Fibroblast of the aortic adventitia (primary cell): Measurements from ENCODE around the gene NR1I3. TPM values are rescaled to one million over a fixed set of nuclear protein-coding genes. Genes with fewer than 3 reads are reported as not detected.
"Not testable (repeated sequence)": the region's sequence is repeated elsewhere in the genome, so short reads cannot be mapped to it uniquely, and the experiment has no call there.

ENCODE experiments used
- DNase-seq: peaks from one replicate; pipeline ENCODE4 v3.0.0-alpha.2; 2010; ENCODE audit warnings: low read depth
- H3K4me3 ChIP-seq: 2 replicates; pipeline ENCODE4 v1.5.1; 2011; ENCODE audit warnings: low read depth, mild to moderate bottlenecking, control low read depth, low read length, moderate library complexity
- total RNA-seq: library from RNA; depleted of rRNA; stranded (reverse); fragments of >200 nt; gene quantifications from 2 replicates; pipeline ENCODE4 v1.2.3, GENCODE V29; 2012; ENCODE audit warnings: low replicate concordance
- TF ChIP-seq, protein P1 (sequence below): IDR thresholded peaks from 2 replicates; pipeline ENCODE4 v1.5.1; 2011; ENCODE audit warnings: mild to moderate bottlenecking, low read length, control low read depth, inconsistent platforms; ENCODE audit not compliant: insufficient read depth

The NR1I3 gene
- total RNA-seq, 1 donor = not detected

DNA sequence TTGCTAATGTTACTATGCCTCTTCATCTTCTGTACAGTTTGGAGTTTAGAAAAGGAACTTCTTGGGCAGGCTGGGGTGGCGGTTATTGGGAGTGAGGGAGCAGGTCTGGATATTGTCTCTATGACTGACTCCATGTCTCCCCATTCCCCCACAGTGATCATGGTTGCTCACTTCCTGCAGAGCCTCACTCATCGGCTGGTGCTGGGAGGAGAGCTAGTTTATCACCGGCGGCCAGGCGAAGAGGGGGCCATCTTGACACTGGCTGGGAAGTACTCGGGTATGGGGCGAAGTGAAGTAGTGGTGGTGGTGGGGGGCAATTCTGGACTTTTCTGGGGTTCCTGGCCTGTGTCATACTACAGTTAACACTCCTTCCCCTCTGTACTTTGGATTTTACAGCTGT lies 10.0 kb downstream of the NR1I3 start:
- DNase-seq = no peak
- H3K4me3 ChIP-seq = no peak overlapping the region
- TF ChIP-seq, protein P1, sequence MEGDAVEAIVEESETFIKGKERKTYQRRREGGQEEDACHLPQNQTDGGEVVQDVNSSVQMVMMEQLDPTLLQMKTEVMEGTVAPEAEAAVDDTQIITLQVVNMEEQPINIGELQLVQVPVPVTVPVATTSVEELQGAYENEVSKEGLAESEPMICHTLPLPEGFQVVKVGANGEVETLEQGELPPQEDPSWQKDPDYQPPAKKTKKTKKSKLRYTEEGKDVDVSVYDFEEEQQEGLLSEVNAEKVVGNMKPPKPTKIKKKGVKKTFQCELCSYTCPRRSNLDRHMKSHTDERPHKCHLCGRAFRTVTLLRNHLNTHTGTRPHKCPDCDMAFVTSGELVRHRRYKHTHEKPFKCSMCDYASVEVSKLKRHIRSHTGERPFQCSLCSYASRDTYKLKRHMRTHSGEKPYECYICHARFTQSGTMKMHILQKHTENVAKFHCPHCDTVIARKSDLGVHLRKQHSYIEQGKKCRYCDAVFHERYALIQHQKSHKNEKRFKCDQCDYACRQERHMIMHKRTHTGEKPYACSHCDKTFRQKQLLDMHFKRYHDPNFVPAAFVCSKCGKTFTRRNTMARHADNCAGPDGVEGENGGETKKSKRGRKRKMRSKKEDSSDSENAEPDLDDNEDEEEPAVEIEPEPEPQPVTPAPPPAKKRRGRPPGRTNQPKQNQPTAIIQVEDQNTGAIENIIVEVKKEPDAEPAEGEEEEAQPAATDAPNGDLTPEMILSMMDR = no peak

DNA sequence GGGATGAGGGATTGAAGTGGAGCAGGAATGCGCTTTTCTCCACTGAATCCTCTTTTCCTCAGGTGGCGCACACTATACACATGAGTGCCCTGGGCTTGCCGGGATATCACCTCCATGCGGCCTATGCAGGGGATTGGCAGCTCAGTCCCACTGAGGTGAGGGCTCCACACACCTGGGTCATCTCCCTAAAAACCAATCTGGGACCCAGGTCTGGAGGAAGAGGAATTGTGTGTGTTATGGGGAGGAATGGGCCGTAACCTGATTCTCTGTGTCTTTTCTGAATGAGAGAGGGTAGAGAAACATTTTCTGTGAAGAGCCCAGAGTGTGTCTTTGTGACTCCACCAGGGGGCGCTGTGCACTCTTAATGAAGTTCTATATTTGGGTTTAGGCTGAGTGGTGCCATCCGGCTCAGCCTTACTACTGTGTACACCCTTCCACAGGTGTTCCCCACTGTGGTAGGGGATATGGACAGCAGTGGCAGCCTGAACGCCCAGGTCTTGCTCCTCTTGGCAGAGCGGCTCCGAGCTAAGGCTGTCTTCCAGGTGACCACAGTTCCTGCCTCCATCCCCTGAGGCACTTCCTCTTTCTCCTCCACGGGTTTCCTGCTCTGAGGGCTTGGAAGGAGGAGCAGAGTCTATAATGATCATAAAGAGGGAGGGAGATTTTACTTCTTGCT lies 10.7 kb downstream of the NR1I3 start:
- TF ChIP-seq, protein P1 = peak; percentile 72
- peak; percentile 82 for DNase-seq
- peak overlapping the region; percentile 98 for H3K4me3 ChIP-seq

DNA sequence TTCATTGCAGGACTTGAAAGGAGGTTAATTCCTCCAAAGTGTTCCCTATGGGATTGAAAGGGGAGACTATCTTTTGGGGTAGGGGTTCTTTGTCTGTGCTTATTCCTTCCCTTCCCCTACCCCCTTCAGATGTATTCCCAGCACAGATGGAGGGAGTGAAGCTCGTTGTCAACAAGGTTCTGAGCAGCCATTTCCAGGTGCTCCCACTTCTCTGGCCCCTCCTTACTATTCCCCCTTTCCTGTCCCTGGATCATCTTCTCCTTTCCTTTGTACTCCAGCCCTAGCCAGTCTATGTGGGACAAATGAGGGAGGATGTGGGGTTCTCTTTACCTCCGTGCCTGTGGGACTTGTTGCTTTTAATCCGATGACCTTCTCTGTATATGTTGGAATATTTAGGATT lies 11.2 kb downstream of the NR1I3 start:
- DNase-seq = no peak
- TF ChIP-seq, protein P1 = peak; percentile 1
- peak overlapping the region; percentile 98 for H3K4me3 ChIP-seq

DNA sequence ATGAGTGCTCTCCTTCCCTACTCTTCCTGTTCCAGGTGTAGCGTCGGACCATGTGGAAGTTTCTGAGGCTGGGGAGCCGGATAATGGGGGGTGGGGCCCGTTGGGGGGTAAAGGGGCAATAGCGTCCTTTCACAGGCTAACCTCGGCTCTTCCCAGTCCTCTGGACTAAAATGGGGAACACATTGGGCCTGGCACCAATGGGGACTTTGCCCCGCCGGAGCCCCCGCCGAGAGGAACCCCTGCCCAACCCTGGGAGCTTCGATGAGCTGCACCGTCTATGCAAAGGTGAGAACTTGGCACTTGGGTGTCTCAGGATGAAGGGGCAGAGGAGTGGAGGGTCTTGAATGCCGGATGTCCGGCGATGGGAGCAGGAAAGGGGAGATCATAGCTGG lies 11.7 kb downstream of the NR1I3 start:
- TF ChIP-seq, protein P1 = no peak
- DNase-seq = no peak
- peak overlapping the region; percentile 98 for H3K4me3 ChIP-seq

DNA sequence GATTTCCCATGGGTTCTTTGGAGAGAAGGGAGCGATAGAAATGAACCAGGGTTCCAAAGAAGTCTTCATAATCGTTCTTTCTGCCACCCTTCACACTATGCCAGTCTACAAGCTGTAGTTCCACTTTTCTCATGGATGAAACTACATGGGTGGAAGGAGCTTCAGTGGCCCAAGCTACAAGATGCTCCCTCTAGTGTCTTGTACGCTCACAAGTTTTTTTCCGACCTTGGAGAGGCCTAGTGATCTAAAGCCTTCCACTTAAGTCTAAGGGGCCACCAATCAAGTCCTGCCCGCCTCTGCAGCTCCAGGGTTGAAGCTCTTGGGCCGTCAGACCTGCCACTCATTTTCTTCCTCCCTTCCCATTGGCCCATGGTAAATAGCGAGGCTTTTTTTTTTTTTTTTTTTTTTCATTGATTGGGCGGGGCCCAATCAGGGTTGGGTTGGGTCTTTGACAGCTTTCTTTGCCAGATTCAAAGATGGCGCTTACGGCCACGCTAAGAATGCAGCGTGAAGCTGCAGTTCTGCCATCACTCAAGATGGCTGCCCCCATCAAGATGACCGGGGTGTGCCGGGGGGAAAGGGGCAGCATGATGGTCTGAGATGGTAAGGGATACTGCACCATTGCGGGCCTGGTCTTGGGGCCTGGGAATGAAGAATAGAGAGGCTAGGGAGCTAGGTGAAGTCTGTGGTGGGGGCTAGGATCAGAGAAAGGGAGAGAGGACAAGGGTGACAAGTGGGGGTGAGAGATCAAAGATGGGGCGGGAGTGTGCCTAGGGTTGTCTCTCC lies 12.3 kb downstream of the NR1I3 start, which contains the start of gene TOMM40L:
TSS of gene TOMM40L (plus strand) at position 527 of the 786 bp plus-strand sequence. CDS start 430 bp downstream, outside the sequence.
- TF ChIP-seq, protein P1 = peak; percentile 78
- peak; percentile 100 for DNase-seq
- peak within 1 kb of the TSS; percentile 98 for H3K4me3 ChIP-seq

DNA sequence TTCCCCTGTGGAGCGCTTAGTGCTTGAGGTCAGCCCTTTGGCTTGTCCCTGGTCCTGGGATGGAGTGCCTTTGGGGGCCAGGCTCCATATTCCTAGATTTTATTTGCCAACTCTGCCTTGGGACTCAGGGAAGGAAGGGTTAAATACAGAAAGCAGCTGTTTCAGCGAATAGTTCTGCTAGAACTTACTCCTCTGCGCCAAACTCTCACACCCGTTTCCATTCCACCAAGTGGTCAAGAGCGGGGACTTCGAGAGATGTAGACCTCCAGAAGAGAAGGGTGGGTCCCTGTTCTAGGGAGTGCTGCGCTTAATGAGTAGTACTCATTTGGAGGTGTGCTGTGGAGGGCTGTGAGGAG lies 12.8 kb downstream of the NR1I3 start:
- DNase-seq = no peak
- H3K4me3 ChIP-seq = no peak overlapping the region
- TF ChIP-seq, protein P1 = no peak

DNA sequence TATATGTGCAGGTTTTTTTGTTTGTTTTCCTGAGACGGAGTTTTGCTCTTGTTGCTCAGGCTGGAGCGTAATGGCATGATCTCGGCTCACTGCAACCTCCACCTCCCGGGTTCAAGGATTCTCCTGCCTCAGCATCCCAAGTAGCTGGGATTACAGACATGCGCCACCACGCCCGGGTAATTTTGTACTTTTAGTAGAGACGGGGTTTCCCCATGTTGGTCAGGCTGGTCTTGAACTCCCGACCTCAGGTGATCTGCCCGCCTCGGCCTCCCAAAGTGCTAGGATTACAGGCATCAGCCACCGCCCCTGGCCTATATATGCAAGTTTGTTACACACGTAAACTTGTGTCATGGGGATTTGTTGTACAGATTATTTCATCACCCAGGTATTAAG lies 13.3 kb downstream of the NR1I3 start:
- not testable (repeated sequence) for DNase-seq, H3K4me3 ChIP-seq
